Uterus (tissue), 4 donors: ENCODE results near the gene DNAJB12. TPM values are rescaled to one million over a fixed set of nuclear protein-coding genes. Genes with fewer than 3 reads are reported as not detected.
A peak's percentile ranks its signal among the peaks of the same experiment; 100 is the strongest.

Experiments
- DNase-seq, 2 donors: peaks; one replicate each; pipeline ENCODE4 v3.0.0-alpha.2; 2019 to 2020
- H3K27ac ChIP-seq, 2 donors: fragments of 200-600 bp; sonication (generic); 1 replicate in 1 of 2; 2 replicates in 1 of 2; pipeline ENCODE4 v1.5.1; 2016 to 2018
- H3K27me3 ChIP-seq, 2 donors: fragments of 200-600 bp; sonication (generic); one replicate each; pipeline ENCODE4 v1.5.1; 2018 to 2019; ENCODE audit warnings: control low read depth in 1 of 2
- H3K36me3 ChIP-seq, 2 donors: fragments of 200-600 bp; sonication (generic); one replicate each; pipeline ENCODE4 v1.5.1; 2019; ENCODE audit warnings: control low read depth in 1 of 2
- H3K4me1 ChIP-seq, 2 donors: fragments of 200-600 bp; sonication (generic); one replicate each; pipeline ENCODE4 v1.5.1; 2018 to 2019; ENCODE audit warnings: control low read depth in 1 of 2
- H3K4me3 ChIP-seq, 2 donors: fragments of 200-600 bp; sonication (generic); 1 replicate in 1 of 2; 2 replicates in 1 of 2; pipeline ENCODE4 v1.5.1; 2018 to 2019; ENCODE audit warnings: mild to moderate bottlenecking in 1 of 2
- H3K9me3 ChIP-seq, 2 donors: fragments of 200-600 bp; sonication (generic); one replicate each; pipeline ENCODE4 v1.5.1; 2019; ENCODE audit warnings: control low read depth in 1 of 2
- CTCF ChIP-seq, 4 experiments: fragments of 200-600 bp in 2 of 4; fragments of 450-650 bp in 2 of 4; sonication (generic) in 2 of 4; IDR thresholded peaks; one replicate each; pipeline ENCODE4 v1.5.1; 2016 to 2019; ENCODE audit warnings: antibody characterized with exemption in 4 of 4, mild to moderate bottlenecking in 2 of 4, moderate library complexity in 1 of 4
- POLR2A ChIP-seq, 2 donors: fragments of 450-650 bp; IDR thresholded peaks; one replicate each; pipeline ENCODE4 v1.6.1; 2016; ENCODE audit warnings: antibody characterized with exemption in 2 of 2, mild to moderate bottlenecking in 1 of 2, moderate library complexity in 1 of 2
- intact Hi-C: fragments of 100-400 bp; cut with DNase I; formaldehyde crosslinking; loops from one replicate; pipeline ENCODE4 v1.15.1; 2023; ENCODE audit warnings: low total_unique reads
- total RNA-seq, 4 donors: library from RNA; depleted of rRNA in 3 of 4; stranded (reverse); fragments of >200 nt in 3 of 4; gene quantifications; one replicate each; pipeline versions ENCODE4 v1.1.0 to v1.2.4, GENCODE V29; 2014 to 2023
- donor health status: DM: yes; HTN: yes; CAD: no.

DNAJB12 gene
- total RNA-seq, 4 donors from 2014 or later = 18.4 to 34.8 (median 22.7) TPM

DNA sequence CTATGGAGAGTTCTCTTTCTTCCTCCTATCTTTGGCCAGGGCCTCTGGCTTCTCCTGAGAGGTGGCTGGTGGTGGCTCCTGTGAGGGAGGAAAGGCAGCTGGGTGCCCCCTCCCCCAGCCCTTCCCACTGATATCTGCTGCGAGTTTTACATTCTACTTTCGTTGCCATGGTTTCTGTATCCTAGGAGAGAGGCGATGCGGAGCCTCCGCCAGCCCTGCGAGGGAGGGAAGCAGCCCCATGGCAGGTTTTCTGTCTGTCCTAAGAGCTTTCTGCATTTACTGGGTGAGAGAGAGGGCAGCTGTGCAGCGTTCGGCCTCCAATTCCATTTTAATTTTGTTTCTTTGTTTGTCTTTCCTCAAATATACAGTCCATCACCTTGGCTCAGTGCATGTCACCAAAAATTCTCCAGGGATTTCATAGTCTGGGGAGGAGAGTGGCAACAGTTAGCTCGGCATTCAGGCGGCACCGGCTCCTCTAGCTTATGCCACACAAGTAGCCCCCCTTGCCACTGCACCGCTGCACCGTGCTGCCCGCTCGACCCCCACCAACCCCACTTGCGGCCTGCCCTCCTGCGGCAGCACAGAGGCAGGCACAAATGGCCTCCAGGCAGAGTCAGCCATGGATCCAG is 20.4 kb downstream of the DNAJB12 start:
- Histone ChIP-seq H3K36me3 (no peaks in the 10 kb centered on the region), H3K27me3 (no peaks in the 10 kb centered on the region), H3K9me3 (no peaks in the 10 kb centered on the region), H3K27ac (peak overlapping the region; percentile 75 to 87), H3K4me3 (no peak overlapping the region), H3K4me1 (peaks cover 12 to 26% of the 10 kb centered on the region in 2 donors)
- intact Hi-C loops = loop anchor here (10.0 kb wide), 2 partner anchors 60 to 380 kb away; partner anchors contain the start of gene DDIT4
- TF ChIP-seq CTCF (IDR thresholded peaks at IDR 0.05) (no peak), POLR2A (IDR thresholded peaks at IDR 0.05) (no peak)
- peak in 1 of 2 donors; percentile 56 for DNase-seq

GRCh38 chr10:72333112-72334015 is 21.4 kb downstream of the DNAJB12 start:
- intact Hi-C loops = loop anchor here (10.0 kb wide), 2 partner anchors 59 to 379 kb away; partner anchors contain the start of gene DDIT4
- H3K27me3 ChIP-seq = no peaks in the 10 kb centered on the region
- no peak for DNase-seq
- H3K4me1 ChIP-seq = peaks cover 12 to 28% of the 10 kb centered on the region in 2 donors
- peak overlapping the region; percentile 75 to 87 for H3K27ac ChIP-seq
- no peaks in the 10 kb centered on the region for H3K36me3 ChIP-seq
- no peak for TF ChIP-seq CTCF (IDR thresholded peaks at IDR 0.05)
- TF ChIP-seq POLR2A (IDR thresholded peaks at IDR 0.05) = no peak
- no peak overlapping the region for H3K4me3 ChIP-seq
- no peaks in the 10 kb centered on the region for H3K9me3 ChIP-seq

- no peak for DNase-seq
- H3K27me3 ChIP-seq = no peaks in the 10 kb centered on the region
- intact Hi-C loops = loop anchor here (10.0 kb wide), 2 partner anchors 58 to 378 kb away; partner anchors contain the start of gene DDIT4
- H3K27ac ChIP-seq = peak overlapping the region; percentile 75 to 87
- peaks cover 12 to 34% of the 10 kb centered on the region in 2 donors for H3K4me1 ChIP-seq
- no peak for TF ChIP-seq POLR2A (IDR thresholded peaks at IDR 0.05)
- no peak for TF ChIP-seq CTCF (IDR thresholded peaks at IDR 0.05)
- no peak overlapping the region for H3K4me3 ChIP-seq
- H3K36me3 ChIP-seq = no peaks in the 10 kb centered on the region
- no peaks in the 10 kb centered on the region for H3K9me3 ChIP-seq
Observed at GRCh38 chr10:72332423-72333111, 22.2 kb downstream of the DNAJB12 start.

- DNase-seq = peak; percentile 63 to 71
- TF ChIP-seq CTCF (IDR thresholded peaks at IDR 0.05) = peak in 1 of 4 experiments; percentile 35
- TF ChIP-seq POLR2A (IDR thresholded peaks at IDR 0.05) = peak in 1 of 2 donors; percentile 27
- H3K36me3 ChIP-seq = no peaks in the 10 kb centered on the region
- H3K27me3 ChIP-seq = no peaks in the 10 kb centered on the region
- H3K4me1 ChIP-seq = peaks cover 12 to 34% of the 10 kb centered on the region in 2 donors
- intact Hi-C loops = loop anchor here (10.0 kb wide), 2 partner anchors 57 to 377 kb away; partner anchors contain the start of gene DDIT4
- H3K27ac ChIP-seq = peak overlapping the region; percentile 75 to 87
- H3K4me3 ChIP-seq = no peak overlapping the region
- no peaks in the 10 kb centered on the region for H3K9me3 ChIP-seq
Observed at GRCh38 chr10:72331575-72332422, 22.9 kb downstream of the DNAJB12 start.
